Body of pancreas (tissue), 4 donors: ENCODE measurements around the gene SPG21.
"Not testable (repeated sequence)": the region's sequence is repeated elsewhere in the genome, so short reads cannot be mapped to it uniquely, and the experiment has no call there.

Experiments
- POLR2A ChIP-seq, 3 donors: fragments of 450-650 bp; IDR thresholded peaks; one replicate each; pipeline ENCODE4 v1.6.1; 2016; ENCODE audit warnings: antibody characterized with exemption in 3 of 3, mild to moderate bottlenecking in 2 of 3
- TF ChIP-seq, protein P1 (sequence below), 7 experiments: fragments of 450-650 bp in 4 of 7; fragments of 200-600 bp in 3 of 7; sonication (generic) in 3 of 7; IDR thresholded peaks; one replicate each; pipeline ENCODE4 v1.5.1; 2016 to 2019; ENCODE audit warnings: antibody characterized with exemption in 7 of 7

- not testable (repeated sequence) for TF ChIP-seq POLR2A (IDR thresholded peaks at IDR 0.05)
- TF ChIP-seq, protein P1, sequence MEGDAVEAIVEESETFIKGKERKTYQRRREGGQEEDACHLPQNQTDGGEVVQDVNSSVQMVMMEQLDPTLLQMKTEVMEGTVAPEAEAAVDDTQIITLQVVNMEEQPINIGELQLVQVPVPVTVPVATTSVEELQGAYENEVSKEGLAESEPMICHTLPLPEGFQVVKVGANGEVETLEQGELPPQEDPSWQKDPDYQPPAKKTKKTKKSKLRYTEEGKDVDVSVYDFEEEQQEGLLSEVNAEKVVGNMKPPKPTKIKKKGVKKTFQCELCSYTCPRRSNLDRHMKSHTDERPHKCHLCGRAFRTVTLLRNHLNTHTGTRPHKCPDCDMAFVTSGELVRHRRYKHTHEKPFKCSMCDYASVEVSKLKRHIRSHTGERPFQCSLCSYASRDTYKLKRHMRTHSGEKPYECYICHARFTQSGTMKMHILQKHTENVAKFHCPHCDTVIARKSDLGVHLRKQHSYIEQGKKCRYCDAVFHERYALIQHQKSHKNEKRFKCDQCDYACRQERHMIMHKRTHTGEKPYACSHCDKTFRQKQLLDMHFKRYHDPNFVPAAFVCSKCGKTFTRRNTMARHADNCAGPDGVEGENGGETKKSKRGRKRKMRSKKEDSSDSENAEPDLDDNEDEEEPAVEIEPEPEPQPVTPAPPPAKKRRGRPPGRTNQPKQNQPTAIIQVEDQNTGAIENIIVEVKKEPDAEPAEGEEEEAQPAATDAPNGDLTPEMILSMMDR (IDR thresholded peaks at IDR 0.05): not testable (repeated sequence)
These were observed 21.5 kb upstream of the SPG21 start for GRCh38 chr15:65011198-65011597.
